HG03064 (cell line): ENCODE measurements around the gene PEMT.

ENCODE experiments used
- ATAC-seq: cut with Tn5 transposase; IDR thresholded peaks from one replicate; pipeline ENCODE4 v1.9.1; 2021; ENCODE audit warnings: low read depth; ENCODE audit not compliant: unreplicated experiment

The PEMT gene

DNA sequence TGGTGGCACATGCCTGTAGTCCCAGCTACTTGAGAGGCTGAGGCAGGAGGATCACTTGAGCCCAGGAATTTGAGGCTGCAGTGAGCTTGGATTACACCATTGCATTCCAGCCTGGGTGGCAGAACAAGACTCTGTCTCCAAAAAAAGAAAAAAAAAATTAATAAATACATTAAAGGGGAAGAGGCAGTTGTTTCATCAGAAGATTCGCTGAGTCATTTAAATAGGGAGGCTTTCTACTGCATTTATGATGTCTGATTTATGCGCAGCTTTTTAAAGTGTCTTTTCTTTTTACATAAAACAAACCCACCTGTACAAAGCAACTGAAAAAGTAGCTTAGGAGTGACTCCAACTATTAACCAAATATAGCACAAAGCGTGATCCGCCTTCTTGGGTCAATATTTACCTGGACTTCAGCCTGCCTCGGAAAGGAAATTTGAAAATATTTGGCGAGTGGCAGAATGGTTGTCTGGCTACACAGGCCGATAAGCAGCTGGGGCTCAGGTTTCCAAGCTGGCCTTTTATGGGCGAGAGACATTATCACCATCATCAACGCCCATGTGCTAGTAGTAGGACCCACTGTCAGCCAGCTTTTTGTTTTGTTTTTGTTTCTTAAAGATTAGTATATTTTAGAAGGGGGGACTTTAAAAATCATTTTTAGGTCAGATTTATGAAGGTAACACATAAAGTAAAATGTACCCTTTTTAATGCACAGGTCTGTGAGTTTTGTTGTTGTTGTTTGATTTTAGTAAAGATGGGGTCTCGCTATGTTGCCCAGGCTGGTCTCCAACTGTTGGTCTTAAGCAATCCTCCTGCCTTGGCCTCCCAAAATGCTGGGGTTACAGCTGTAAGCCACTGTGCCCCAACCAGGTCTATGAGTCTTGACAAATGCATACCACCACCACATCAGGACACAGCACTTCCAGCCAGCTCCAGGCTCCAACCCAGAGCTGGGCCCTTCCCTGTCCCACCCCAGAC lies 52.8 kb downstream of the PEMT start:
- no peak for ATAC-seq

DNA sequence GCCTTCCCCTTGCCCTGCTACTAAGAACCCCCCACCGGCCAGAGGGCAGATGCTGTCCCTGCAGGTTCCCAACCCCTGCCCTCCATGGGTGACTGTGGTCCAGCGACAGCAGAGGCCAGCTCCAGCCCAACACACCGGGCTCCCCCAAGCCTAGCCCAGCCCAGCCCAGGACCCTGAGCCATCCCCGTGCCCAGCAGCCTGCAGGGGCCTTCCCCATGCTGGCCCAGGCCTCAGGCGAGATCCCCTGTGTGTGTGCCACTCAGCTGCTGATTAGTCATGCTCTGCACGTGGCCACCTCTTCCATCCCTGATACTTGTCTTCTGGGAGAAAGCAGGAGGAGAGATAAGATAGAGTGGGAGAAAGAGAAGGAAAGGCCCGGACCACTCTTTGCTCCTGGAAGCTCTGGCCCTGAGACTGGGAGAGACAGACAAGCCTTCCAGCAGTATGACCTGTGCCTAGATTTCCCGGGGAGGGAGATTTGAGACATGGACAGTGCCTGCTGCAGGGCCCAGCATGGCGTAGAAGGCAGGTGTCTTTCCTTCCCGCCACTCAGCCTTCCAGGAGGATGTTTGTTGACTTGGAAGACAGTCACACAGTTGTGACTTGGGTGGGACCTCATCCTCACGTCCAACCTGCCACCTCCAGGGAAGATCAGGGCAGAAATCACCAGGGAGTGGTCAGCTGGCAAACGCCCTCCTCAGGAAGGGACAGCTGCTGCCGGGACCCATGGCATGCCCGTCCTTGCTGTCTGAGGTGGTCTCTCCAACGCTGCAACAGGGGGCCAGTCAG lies 54.0 kb downstream of the PEMT start:
- no peak for ATAC-seq

DNA sequence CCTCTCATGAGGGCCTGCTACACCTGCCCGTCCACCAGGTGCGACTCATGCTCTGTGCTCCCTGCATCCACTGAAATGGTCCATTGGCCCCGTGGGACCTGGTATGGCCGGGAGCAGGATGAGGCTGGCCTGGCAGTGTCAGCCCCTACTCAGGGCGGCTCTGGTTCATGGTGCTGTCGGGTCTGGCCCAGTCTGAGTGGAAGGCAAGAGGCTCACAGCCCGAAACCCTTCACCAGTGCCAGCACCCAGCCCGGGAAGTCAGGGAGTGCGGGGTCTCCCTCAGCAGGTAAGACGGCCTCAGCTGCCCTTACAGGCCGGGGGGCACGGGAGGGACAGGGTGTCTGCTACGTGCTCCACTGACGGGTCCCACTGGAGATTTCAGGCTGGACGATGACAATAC lies 54.8 kb downstream of the PEMT start:
- no peak for ATAC-seq

DNA sequence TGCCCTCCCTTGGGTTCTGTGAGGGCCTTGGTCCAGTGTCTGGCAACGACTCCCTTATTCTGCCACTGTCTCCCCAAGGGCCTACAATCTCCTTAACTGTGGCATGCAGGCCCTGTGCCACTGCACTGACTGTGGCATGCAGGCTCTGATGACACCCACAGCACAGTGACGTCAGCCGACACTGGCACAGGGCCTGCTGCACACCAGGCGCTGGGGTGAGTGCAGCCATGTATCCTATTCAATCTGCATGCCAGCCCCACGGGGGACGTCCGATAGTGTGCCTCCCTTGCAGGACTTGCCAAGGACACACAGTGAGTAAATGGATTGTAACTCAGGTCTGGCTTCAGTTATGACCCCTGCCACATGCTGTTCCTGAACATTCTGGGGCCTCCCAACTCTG lies 55.6 kb downstream of the PEMT start:
- no peak for ATAC-seq

DNA sequence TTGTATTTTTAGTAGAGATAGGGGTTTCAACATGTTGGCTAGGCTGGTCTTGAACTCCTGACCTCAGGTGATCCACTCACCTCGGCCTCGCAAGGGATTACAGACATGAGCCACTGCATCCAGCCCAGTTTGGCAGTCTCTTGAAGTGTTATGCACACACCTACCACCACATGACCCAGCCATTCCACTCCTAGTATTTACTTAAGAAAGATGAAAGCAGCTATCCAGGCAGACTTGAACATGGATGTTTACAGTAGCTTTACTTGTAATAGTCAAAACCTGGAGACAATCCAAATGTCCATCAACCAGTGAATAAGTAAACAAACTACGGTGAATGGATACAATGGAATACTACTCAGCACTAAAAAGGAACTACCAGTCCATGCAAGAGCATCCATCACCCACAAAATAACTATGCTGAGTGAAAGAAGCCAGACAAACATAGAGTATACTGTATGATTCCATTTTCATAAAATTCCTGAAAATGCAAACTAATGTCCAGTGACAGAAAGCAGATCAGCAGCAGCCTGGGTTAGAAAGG lies 57.5 kb downstream of the PEMT start:
- ATAC-seq = no peak

DNA sequence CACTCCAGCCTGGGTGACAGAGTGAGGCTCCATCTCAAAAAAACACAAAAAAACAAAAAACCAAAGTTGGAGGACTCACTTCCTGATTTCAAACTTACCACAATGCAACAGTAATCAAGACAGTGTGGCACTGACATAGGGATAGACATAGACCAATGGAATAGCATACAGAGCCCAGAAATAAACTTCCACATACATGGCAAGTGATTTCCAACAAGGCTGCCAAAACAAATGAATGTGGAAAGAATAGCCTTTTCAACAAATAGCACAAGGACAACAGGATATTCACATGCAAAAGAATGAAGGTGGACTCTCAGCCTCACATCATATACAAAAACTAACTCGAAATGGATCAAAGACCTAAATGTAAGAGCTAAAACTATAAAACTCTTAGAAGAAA lies 58.5 kb downstream of the PEMT start:
- no peak for ATAC-seq

DNA sequence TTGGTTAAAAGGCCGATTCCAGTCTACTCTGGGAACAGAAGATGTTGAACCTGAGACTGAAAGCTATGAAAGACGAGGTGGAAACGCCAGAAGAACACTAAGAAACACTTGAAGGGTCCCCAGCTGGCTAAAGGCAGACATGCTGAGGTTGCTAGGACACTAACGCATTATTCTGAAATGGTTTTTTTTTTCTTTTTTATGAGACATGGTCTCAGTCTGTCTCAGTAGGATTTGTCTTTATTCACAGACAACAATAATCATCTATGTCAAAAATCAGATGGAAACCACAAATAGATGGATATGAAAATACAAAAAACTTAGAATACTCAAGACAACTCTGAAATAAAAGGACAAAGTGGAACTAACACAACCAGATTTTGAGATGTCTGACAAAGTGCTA lies 60.4 kb downstream of the PEMT start:
- no peak for ATAC-seq

DNA sequence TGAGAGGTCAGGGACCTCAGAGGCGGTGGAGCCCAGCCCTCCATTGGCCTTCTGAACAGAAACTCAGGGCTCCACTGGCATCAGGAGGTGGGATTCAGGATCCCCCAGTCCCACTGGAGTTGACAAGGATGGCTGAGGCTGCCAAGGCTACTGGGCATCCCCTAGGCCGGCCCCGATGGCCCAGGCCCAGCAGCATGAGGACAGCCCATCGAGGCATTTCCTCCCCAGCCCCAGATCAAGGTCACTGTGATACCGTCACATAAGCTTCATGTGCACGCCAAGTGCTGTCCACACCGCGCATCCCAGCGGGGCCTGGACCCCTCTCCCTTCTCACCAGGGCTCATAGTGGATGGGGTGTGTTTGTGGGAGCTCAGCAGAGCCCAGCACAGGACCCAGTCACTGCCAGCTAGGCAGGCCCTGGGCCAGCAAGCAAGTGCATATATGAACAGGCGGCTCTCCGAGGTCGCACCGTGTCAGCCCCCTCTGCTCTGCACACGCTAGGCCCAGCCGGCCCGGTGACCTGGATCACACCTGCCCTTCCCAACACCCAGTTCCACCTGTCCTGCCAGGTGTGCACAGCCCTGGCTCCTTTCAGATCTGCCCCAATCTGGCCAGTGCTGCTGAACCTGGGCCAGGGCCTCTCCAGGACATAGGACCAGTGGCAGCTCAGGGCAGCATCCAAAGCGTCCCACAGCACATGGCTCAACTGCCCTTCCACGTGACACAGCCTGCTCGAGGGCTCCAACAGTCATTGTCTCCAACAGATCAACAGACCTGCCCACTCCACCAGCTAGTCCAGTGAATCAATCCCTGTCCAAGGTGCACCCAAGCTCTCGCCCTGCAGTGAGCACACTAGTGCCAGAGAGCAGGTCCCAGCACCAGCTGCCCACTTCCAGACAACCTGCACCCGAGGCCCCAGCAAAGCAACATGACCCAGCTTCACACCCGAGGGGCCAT lies 62.5 kb downstream of the PEMT start:
- ATAC-seq = no peak

DNA sequence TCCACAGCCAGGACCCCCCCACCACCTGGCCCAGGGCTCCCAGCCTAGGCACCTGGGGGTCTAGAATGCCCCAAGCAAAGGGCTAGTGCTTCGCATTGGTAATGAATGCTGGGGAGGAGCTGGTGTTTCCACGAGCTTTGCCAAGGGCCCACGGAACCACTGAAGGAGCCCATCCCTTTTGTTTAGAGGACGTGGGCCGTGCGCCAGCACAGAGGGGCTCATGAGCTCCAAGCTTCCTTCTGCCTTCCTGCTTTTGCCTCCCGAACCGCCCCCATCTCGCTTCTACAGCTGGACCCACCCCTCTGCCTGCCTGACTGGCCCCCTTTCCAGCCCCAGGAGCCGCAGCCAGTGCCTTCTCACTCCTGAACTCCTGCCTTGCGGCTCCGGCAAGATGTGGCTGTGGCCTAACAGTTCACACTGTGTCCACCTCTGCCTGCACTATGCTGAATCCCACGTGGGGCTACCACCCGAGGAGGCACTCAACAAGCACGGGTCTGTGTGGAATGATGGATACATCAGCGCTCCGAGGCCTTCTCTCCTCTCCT lies 63.5 kb downstream of the PEMT start:
- ATAC-seq = no peak

DNA sequence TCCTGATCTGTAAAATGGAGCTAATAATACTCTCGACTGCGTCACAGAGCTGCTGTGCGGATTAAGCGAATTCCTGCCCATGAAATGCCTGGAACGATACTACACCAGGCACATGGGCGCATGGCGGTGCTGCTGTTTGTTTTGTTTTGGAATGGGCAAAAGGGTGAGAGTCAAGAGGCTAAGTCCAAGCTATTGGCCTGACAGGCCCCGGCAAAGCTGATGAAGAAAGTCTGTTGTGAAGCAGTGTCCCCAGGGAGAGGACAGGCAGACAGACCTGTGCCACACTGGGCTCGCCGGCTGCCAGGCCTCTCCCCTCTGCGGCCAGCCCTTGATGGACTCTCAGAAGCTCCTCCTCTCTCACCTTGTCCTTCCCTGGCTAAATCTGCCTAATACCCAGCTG lies 64.0 kb downstream of the PEMT start:
- no peak for ATAC-seq

DNA sequence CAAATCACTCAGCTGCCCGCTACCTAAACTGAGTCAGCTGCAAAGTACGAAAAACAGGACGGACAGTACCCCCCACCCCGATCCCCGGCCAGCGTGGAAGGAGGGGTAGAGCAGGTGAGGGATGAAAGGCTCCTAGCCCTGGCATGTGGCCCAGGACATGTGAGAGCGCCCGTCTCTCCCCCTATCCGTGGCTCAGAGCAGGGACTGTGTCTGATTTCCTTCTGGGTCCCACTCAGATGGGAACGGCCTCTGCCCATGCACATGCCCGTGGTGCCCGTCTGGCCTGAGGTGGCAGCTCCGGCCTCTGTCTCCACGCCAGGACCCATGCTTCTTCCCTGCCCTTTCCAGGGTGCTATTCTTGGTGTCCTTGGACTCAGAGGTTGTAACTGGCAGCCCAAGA lies 65.1 kb downstream of the PEMT start:
- ATAC-seq = no peak

DNA sequence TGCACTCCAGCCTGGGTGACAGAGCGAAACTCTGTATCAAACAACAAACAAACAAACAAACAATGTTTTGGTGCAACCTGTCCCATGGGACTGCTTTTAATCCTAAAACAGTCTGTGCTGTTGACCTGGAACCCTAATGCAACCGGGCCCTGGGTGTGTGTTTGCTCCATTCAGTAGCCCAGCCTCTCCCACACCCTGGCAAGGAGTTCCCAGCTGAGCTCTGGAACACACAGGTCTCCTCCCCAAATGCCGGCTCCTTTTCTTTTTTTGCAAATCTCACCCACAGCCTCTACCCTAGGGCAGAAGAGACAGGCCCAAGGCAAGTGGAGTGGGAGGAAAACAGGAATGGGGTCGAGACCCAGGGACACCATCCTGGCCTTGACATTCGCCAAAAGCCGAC lies 65.6 kb downstream of the PEMT start:
- no peak for ATAC-seq

DNA sequence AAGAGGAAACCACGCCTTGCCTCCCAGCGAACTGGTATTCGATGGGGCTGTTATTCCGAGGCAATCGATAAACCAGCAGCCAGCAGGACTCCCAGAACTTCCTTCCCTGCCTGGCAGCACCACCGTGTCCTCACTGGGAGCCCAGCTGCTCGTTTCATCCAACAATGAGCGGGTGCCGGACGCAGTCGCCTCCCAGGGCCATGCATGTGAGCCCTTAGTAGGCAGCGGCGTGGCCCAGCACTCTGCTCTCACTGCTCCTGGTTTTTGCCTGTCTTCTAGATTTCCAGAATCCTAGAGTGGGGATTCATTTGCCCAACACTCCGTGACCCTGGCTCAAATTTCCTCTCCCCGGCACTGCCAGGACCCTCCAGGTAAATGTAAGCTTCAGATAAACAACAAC lies 66.2 kb downstream of the PEMT start:
- ATAC-seq = no peak

DNA sequence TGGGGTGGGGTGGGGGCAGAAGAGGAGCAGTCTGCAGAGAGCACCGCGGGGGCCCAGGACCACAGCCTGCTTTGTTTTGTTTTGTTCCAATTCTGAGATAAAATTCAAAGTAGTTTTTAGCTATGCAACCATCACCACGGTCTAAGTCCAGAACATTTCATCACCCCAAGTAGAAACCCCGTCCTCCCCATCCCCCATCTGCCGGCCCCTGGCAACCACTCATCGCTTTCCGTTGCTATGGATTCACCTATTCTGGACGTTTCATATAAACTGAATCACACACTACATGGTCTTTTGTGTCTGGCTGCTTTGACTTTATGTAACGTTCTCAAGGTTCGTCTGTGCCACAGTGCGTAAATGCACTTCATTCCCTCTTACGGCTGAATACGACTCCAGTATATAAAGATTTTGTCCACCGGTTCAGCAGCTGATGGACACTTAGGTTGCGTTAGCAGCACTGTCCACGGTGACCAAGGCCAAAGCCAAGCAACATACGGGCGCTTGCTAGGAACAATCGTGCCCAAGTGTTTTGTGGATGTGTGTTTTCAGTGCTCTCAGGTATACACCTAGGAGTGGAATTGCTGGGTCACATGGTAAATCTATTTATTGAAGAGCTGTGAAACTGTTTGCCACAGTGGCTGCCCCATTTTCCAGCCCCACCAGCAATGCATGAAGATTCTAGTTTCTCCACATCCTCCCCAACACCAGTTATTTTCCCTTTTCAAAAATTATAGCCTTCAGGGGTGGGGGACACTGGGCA lies 67.6 kb downstream of the PEMT start:
- ATAC-seq = no peak

DNA sequence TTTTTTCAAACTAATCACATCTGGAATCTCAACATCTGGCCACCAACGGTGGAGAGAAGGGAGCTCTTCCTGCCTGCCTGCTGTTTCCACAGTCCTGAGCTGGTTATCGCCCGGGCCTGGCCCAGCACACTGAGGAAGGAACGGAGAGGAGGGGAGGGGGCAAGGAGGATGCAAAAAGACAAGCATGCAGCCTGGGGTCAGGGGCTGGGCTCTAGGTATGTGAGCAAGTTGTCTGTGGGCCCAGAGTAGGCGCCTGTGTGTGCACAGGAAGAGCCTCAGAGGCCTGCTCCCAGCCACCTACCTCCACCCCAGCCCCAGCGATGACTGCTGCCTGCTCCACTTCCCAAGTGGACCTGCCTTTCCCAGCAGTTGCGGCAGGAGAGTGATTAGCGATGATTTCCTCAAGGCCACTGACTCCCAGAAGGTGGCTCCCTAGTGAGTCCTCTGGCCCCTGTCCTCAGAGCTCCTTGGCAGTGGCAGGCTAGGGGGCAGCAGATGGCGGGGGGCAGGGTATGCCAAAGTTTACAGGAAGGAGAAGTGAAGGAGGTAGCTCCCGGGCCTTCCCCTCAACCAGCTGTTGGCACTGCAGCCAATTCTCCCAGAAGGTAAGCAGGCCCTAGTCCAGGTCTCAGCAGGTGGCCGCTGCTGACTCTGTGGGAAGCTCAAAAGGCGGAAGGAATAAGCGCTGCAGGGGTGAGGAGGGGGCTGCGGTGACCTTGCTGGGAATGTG lies 68.3 kb downstream of the PEMT start:
- no peak for ATAC-seq

DNA sequence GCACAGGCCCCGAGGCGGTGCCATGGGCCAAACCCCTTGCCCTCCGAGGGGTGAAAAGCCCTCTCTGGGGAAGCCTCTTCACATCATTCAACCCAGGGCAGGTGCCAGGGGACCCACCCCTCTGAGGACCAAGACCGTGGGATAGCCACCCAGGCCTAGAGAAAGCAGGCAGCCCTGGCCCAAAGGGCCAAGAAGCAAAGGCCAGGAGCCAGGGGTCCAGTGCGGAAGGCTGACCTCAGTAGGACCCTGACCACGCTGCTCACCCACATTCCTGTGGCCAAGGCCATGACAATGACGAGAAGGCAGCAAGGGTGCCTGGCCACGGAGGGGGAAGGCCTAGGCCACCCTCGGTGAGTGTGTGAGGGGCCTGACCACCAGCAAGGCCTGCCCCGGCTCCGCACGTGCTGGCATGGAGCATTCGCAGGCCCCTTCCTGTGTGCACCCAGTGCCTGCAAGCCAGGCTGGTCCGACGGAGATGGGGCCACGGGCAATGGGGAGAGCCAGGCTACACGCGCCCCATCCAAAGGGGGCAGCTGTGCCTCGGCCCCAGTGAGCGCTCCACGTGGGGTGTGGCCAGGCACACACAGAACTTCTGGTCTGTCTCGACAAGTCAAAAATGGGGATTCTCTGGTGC lies 70.8 kb downstream of the PEMT start:
- ATAC-seq = no peak

DNA sequence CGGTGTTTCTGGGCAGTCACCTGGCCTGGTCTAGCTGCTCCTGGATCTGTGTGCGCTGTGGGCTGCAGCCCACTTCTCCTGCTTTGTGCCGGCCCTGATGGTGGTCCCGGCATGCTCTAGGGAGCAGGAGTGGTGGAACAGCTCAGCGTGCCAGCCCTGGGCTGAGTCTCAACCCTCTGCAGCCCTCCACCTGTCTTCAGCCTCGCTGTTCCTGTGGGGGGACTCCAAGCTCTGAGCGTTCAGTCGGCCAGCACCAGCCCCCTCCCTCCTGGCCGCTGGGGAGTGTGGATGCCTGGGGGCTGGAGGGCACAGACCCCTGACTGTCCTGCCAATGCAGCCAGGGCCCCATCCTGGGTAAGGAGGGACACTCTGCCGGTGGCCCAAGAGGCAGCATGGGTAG lies 71.6 kb downstream of the PEMT start:
- no peak for ATAC-seq

DNA sequence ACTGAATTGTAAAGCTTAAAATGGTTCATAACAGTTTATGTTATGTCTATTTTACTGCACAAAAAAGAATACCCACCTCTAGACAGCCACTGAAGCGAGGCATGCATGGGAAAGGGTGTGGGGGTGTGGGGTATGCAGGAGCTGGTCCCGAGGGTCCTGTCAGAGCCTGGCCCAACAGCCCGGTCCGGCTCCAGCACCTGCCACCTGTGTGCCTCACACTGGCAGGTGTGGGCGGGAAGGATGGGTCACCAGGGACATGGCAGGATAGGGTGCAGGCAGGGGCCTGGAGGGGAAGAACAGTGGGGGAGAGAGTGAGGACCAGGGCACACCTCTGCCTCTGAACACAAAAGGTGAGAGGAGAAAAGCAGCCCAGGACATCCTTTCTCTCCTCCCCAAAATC lies 72.6 kb downstream of the PEMT start:
- ATAC-seq = no peak
